Mucosa of descending colon (tissue), 3 donors: Measurements from ENCODE around the gene KCNK5. TPM values are rescaled to one million over a fixed set of nuclear protein-coding genes. Genes with fewer than 3 reads are reported as not detected.

Experiments used
- ATAC-seq: fragments of 200-7000 bp; cut with Tn5 transposase; one replicate; pipeline ENCODE4 v1.9.1; 2020; ENCODE audit warnings: mild to moderate bottlenecking, moderate library complexity
- DNase-seq, 3 donors: peaks; one replicate each; pipeline ENCODE4 v3.0.0-alpha.2; 2020
- H3K36me3 ChIP-seq: fragments of 200-600 bp; one replicate; pipeline ENCODE4 v1.8.0; 2021; ENCODE audit warnings: low read depth, mild to moderate bottlenecking
- H3K4me1 ChIP-seq: fragments of 200-600 bp; one replicate; pipeline ENCODE4 v1.8.0; 2021; ENCODE audit warnings: low read depth, mild to moderate bottlenecking
- H3K4me3 ChIP-seq: fragments of 200-600 bp; one replicate; pipeline ENCODE4 v1.8.0; 2021; ENCODE audit warnings: mild to moderate bottlenecking
- H3K9me3 ChIP-seq: fragments of 200-600 bp; one replicate; pipeline ENCODE4 v1.8.0; 2021; ENCODE audit warnings: mild to moderate bottlenecking
- CTCF ChIP-seq: fragments of 200-600 bp; IDR thresholded peaks from one replicate; pipeline ENCODE4 v1.8.0; 2022; ENCODE audit warnings: antibody characterized with exemption, mild to moderate bottlenecking
- intact Hi-C, 2 donors: fragments of 100-400 bp; cut with DNase I in 1 of 2; cut with micrococcal nuclease in 1 of 2; formaldehyde crosslinking; loops; one replicate each; pipeline versions ENCODE4 v1.11.0 to v1.11.1; 2022; cut with DNase I, micrococcal nuclease
- total RNA-seq, 3 donors: library from RNA; stranded (reverse); fragmentation: NEBNext Ultra II Directional in 2 of 3; extraction: Animal tissue kit (Norgen Biotek cat#: 25700) in 2 of 3; gene quantifications; one replicate each; pipeline versions ENCODE4 v1.2.1 to v1.2.4, GENCODE V29; 2021 to 2023
- donor health status: DM: no; HTN: no; CAD: no; lungs with moderate emphysema.
- donor health status: DM: no; HTN: no; CAD: no.
- donor health status: DM: no; HTN: yes; CAD: no.

Gene KCNK5
- total RNA-seq, 3 donors from 2014 or later: 33.6 to 69.8 (median 42.7) TPM

- no peaks in the 10 kb centered on the region for H3K4me1 ChIP-seq
- no peaks in the 10 kb centered on the region for H3K36me3 ChIP-seq
- DNase-seq (no peak), ATAC-seq (no peak)
- H3K9me3 ChIP-seq: no peaks in the 10 kb centered on the region
- no peak for TF ChIP-seq CTCF
- intact Hi-C loops: no loop called here
- H3K4me3 ChIP-seq: no peak overlapping the region
Measured at GRCh38 chr6:39154705-39155104, 74.6 kb downstream of the KCNK5 start.

- no peak overlapping the region for H3K4me3 ChIP-seq
- no peak for TF ChIP-seq CTCF
- ATAC-seq: no peak
- no peaks in the 10 kb centered on the region for H3K4me1 ChIP-seq
- H3K36me3 ChIP-seq: no peaks in the 10 kb centered on the region
- H3K9me3 ChIP-seq: no peaks in the 10 kb centered on the region
- DNase-seq: no peak
- intact Hi-C loops: no loop called here
Measured at GRCh38 chr6:39153766-39154397, 75.4 kb downstream of the KCNK5 start.

GRCh38 chr6:39152262-39152661, 77.0 kb downstream of the KCNK5 start:
- no peak for TF ChIP-seq CTCF
- Histone ChIP-seq H3K4me1 (no peaks in the 10 kb centered on the region), H3K4me3 (no peak overlapping the region), H3K36me3 (no peaks in the 10 kb centered on the region), H3K9me3 (no peaks in the 10 kb centered on the region)
- intact Hi-C loops: no loop called here
- ATAC-seq (no peak), DNase-seq (no peak)

GRCh38 chr6:39151211-39151610, 78.1 kb downstream of the KCNK5 start:
- ATAC-seq (no peak), DNase-seq (no peak)
- TF ChIP-seq CTCF: no peak
- no peaks in the 10 kb centered on the region for H3K4me1 ChIP-seq
- intact Hi-C loops: no loop called here
- no peaks in the 10 kb centered on the region for H3K36me3 ChIP-seq
- H3K4me3 ChIP-seq: no peak overlapping the region
- no peaks in the 10 kb centered on the region for H3K9me3 ChIP-seq

GRCh38 chr6:39144481-39145173, 84.6 kb downstream of the KCNK5 start:
- H3K4me3 ChIP-seq: no peak overlapping the region
- no peaks in the 10 kb centered on the region for H3K9me3 ChIP-seq
- no peaks in the 10 kb centered on the region for H3K36me3 ChIP-seq
- H3K4me1 ChIP-seq: no peaks in the 10 kb centered on the region
- intact Hi-C loops: no loop called here
- ATAC-seq: no peak
- TF ChIP-seq CTCF: no peak
- no peak for DNase-seq
